GM23338 (cell line): Measurements from ENCODE around the gene FIBP. TPM values are rescaled to one million over a fixed set of nuclear protein-coding genes. Genes with fewer than 3 reads are reported as not detected.
A peak's percentile ranks its signal among the peaks of the same experiment; 100 is the strongest.

Experiments
- ATAC-seq: fragments of 200-7000 bp; cut with Tn5 transposase; 3 replicates; pipeline ENCODE4 v1.9.1; 2020
- DNase-seq: peaks from one replicate; pipeline ENCODE4 v3.0.0-alpha.2; 2015; ENCODE audit warnings: low spot score
- H2AFZ ChIP-seq: fragments of 200-600 bp; sonication (generic); 2 replicates; pipeline ENCODE4 v1.8.0; 2016; ENCODE audit warnings: antibody characterized with exemption, mild to moderate bottlenecking, moderate library complexity
- H3F3A ChIP-seq: fragments of 200-600 bp; sonication (generic); replicated peaks from 2 replicates; pipeline ENCODE4 v1.8.0; 2017; ENCODE audit warnings: antibody characterized with exemption, mixed run types, low read depth
- H3K27ac ChIP-seq: fragments of 200-600 bp; sonication (generic); 2 replicates; pipeline ENCODE4 v1.6.1; 2016; ENCODE audit warnings: low read depth
- H3K27me3 ChIP-seq: fragments of 200-600 bp; sonication (generic); 2 replicates; pipeline ENCODE4 v1.8.0; 2016; ENCODE audit warnings: mild to moderate bottlenecking, mixed run types, moderate library complexity; ENCODE audit not compliant: insufficient read depth
- H3K36me3 ChIP-seq: fragments of 200-600 bp; sonication (generic); 2 replicates; pipeline ENCODE4 v1.8.0; 2016; ENCODE audit warnings: mild to moderate bottlenecking; ENCODE audit not compliant: insufficient read depth
- H3K4me1 ChIP-seq: fragments of 200-600 bp; sonication (generic); 2 replicates; pipeline ENCODE4 v1.8.0; 2016; ENCODE audit warnings: mild to moderate bottlenecking, moderate library complexity; ENCODE audit not compliant: insufficient read depth
- H3K4me2 ChIP-seq: fragments of 200-600 bp; sonication (generic); 2 replicates; pipeline ENCODE4 v1.7.1; 2017; ENCODE audit warnings: mixed run types
- H3K4me3 ChIP-seq: fragments of 200-600 bp; sonication (generic); 2 replicates; pipeline ENCODE4 v1.6.1; 2016; ENCODE audit warnings: mixed run types
- H3K79me2 ChIP-seq: fragments of 200-600 bp; sonication (generic); replicated peaks from 2 replicates; pipeline ENCODE4 v1.8.0; 2017; ENCODE audit warnings: mild to moderate bottlenecking; ENCODE audit not compliant: insufficient read depth
- H3K9me2 ChIP-seq: fragments of 200-600 bp; sonication (generic); 2 replicates; pipeline ENCODE4 v1.8.0; 2017; ENCODE audit not compliant: insufficient read depth
- H4K20me1 ChIP-seq: fragments of 200-600 bp; sonication (generic); replicated peaks from 2 replicates; pipeline ENCODE4 v1.8.0; 2017; ENCODE audit warnings: mild to moderate bottlenecking; ENCODE audit not compliant: insufficient read depth
- H3K27ac Mint-ChIP-seq: 2 replicates; pipeline ENCODE4 v1.8.0; 2020; ENCODE audit warnings: inconsistent platforms, mild to moderate bottlenecking, moderate library complexity, mixed read lengths
- H3K27me3 Mint-ChIP-seq: 3 replicates; pipeline ENCODE4 v1.8.0; 2022; ENCODE audit warnings: low read depth, mild to moderate bottlenecking, moderate library complexity, mixed read lengths, inconsistent platforms; ENCODE audit not compliant: insufficient read depth, poor library complexity
- H3K36me3 Mint-ChIP-seq: 3 replicates; pipeline ENCODE4 v1.8.0; 2021; ENCODE audit warnings: low read depth, mild to moderate bottlenecking, inconsistent platforms, moderate library complexity, mixed read lengths
- H3K4me1 Mint-ChIP-seq: 3 replicates; pipeline ENCODE4 v1.8.0; 2020; ENCODE audit warnings: mild to moderate bottlenecking, inconsistent platforms, mixed read lengths
- H3K4me3 Mint-ChIP-seq: 3 replicates; pipeline ENCODE4 v1.8.0; 2021; ENCODE audit warnings: moderate library complexity, mild to moderate bottlenecking, inconsistent platforms, mixed read lengths
- H3K9me3 Mint-ChIP-seq: 3 replicates; pipeline ENCODE4 v1.8.0; 2020; ENCODE audit warnings: moderate library complexity, mild to moderate bottlenecking, inconsistent platforms, mixed read lengths
- CREB1 ChIP-seq: fragments of 250-450 bp; sonication (Bioruptor Pico); IDR thresholded peaks from 2 replicates; pipeline ENCODE4 v1.5.0; 2020; ENCODE audit warnings: low read depth, mild to moderate bottlenecking, moderate library complexity
- EZH2 ChIP-seq: fragments of 200-600 bp; sonication (generic); IDR thresholded peaks from one replicate; pipeline ENCODE4 v1.8.0; 2017; ENCODE audit warnings: antibody characterized with exemption, mild to moderate bottlenecking, low read depth; ENCODE audit not compliant: unreplicated experiment
- EZH2phosphoT487 ChIP-seq: fragments of 200-600 bp; sonication (generic); IDR thresholded peaks from one replicate; pipeline ENCODE4 v1.8.1; 2018; ENCODE audit warnings: antibody characterized with exemption; ENCODE audit not compliant: unreplicated experiment
- JUNB ChIP-seq: IDR thresholded peaks from one replicate; pipeline ENCODE4 v1.6.1; 2016; ENCODE audit warnings: antibody characterized with exemption; ENCODE audit not compliant: unreplicated experiment
- NANOG ChIP-seq: IDR thresholded peaks from 2 replicates; pipeline ENCODE4 v1.6.1; 2016; ENCODE audit warnings: antibody characterized with exemption, borderline replicate concordance
- POLR2AphosphoS5 ChIP-seq: IDR thresholded peaks from 2 replicates; pipeline ENCODE4 v1.6.1; 2016; ENCODE audit warnings: antibody characterized with exemption, low read depth
- STAT1 ChIP-seq: IDR thresholded peaks from one replicate; pipeline ENCODE4 v1.6.1; 2016; ENCODE audit warnings: antibody characterized with exemption; ENCODE audit not compliant: unreplicated experiment
- ZNF114 ChIP-seq: fragments of 250-450 bp; sonication (Bioruptor Pico); IDR thresholded peaks from 2 replicates; pipeline ENCODE4 v1.5.0; 2020; ENCODE audit warnings: mild to moderate bottlenecking, moderate library complexity
- ZNF331 ChIP-seq: fragments of 250-450 bp; sonication (Bioruptor Pico); IDR thresholded peaks from 2 replicates; pipeline ENCODE4 v1.5.0; 2020; ENCODE audit warnings: low read depth, mild to moderate bottlenecking, moderate library complexity
- polyA plus RNA-seq: library from polyadenylated mRNA; unstranded; fragments of >200 nt; fragmentation: Nextera tagmentation; extraction: Ambion mirVana; gene quantifications from 2 replicates; pipeline ENCODE4 v1.2.1, GENCODE V29; 2016
- total RNA-seq: library from RNA; depleted of rRNA; stranded (reverse); fragments of >200 nt; shearing (Covaris generic); gene quantifications from 2 replicates; pipeline ENCODE4 v1.2.3, GENCODE V29; 2014
- TF ChIP-seq, protein P1 (sequence below): fragments of 250-450 bp; sonication (Bioruptor Pico); IDR thresholded peaks from 2 replicates; pipeline ENCODE4 v1.5.0; 2020; ENCODE audit warnings: mild to moderate bottlenecking, moderate library complexity
- TF ChIP-seq, protein P2 (sequence below): IDR thresholded peaks from one replicate; pipeline ENCODE4 v1.6.1; 2018; ENCODE audit warnings: antibody characterized with exemption; ENCODE audit not compliant: unreplicated experiment
- TF ChIP-seq, protein P3 (sequence below), 2 experiments: fragments of 200-600 bp in 1 of 2; sonication (generic) in 1 of 2; conservative IDR thresholded peaks; 2 replicates each; pipeline versions ENCODE4 v1.5.1 to v1.6.1; 2016 to 2017; ENCODE audit warnings: antibody characterized with exemption in 2 of 2, low read depth in 2 of 2, mild to moderate bottlenecking in 2 of 2, moderate library complexity in 1 of 2
- TF ChIP-seq, protein P4 (sequence below): IDR thresholded peaks from 2 replicates; pipeline ENCODE4 v1.6.1; 2016; ENCODE audit warnings: antibody characterized with exemption

FIBP gene
- total and polyA plus RNA-seq, 2 experiments from 2014 or later = 79.0 to 102 TPM

DNA sequence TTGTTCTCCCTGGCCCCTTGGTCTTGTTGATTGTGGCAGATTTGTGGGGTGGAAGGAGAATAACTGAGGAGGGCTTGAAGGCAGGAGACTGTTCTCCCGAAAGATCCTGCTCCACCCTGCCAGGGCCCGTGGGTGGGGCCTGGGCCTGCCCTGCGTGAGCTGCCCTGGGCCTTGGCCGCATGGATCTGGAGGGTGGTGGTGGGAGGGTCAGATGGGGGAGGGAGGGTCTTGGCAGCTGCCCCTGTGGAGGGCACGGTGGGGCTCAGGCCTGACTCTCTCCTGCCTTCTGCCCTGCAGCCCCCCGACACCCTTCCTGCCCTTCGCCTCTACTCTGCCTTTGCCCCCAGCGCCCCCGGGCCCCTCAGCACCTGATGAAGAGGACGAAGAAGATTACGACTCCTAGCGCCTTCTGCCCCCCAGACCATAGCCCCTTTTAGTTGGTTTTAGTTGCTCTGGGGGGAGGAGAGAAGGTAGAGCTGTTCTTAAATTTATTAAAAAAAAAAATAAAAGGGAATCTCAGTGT, 32.8 kb upstream of the FIBP start:
- TF ChIP-seq, protein P1, sequence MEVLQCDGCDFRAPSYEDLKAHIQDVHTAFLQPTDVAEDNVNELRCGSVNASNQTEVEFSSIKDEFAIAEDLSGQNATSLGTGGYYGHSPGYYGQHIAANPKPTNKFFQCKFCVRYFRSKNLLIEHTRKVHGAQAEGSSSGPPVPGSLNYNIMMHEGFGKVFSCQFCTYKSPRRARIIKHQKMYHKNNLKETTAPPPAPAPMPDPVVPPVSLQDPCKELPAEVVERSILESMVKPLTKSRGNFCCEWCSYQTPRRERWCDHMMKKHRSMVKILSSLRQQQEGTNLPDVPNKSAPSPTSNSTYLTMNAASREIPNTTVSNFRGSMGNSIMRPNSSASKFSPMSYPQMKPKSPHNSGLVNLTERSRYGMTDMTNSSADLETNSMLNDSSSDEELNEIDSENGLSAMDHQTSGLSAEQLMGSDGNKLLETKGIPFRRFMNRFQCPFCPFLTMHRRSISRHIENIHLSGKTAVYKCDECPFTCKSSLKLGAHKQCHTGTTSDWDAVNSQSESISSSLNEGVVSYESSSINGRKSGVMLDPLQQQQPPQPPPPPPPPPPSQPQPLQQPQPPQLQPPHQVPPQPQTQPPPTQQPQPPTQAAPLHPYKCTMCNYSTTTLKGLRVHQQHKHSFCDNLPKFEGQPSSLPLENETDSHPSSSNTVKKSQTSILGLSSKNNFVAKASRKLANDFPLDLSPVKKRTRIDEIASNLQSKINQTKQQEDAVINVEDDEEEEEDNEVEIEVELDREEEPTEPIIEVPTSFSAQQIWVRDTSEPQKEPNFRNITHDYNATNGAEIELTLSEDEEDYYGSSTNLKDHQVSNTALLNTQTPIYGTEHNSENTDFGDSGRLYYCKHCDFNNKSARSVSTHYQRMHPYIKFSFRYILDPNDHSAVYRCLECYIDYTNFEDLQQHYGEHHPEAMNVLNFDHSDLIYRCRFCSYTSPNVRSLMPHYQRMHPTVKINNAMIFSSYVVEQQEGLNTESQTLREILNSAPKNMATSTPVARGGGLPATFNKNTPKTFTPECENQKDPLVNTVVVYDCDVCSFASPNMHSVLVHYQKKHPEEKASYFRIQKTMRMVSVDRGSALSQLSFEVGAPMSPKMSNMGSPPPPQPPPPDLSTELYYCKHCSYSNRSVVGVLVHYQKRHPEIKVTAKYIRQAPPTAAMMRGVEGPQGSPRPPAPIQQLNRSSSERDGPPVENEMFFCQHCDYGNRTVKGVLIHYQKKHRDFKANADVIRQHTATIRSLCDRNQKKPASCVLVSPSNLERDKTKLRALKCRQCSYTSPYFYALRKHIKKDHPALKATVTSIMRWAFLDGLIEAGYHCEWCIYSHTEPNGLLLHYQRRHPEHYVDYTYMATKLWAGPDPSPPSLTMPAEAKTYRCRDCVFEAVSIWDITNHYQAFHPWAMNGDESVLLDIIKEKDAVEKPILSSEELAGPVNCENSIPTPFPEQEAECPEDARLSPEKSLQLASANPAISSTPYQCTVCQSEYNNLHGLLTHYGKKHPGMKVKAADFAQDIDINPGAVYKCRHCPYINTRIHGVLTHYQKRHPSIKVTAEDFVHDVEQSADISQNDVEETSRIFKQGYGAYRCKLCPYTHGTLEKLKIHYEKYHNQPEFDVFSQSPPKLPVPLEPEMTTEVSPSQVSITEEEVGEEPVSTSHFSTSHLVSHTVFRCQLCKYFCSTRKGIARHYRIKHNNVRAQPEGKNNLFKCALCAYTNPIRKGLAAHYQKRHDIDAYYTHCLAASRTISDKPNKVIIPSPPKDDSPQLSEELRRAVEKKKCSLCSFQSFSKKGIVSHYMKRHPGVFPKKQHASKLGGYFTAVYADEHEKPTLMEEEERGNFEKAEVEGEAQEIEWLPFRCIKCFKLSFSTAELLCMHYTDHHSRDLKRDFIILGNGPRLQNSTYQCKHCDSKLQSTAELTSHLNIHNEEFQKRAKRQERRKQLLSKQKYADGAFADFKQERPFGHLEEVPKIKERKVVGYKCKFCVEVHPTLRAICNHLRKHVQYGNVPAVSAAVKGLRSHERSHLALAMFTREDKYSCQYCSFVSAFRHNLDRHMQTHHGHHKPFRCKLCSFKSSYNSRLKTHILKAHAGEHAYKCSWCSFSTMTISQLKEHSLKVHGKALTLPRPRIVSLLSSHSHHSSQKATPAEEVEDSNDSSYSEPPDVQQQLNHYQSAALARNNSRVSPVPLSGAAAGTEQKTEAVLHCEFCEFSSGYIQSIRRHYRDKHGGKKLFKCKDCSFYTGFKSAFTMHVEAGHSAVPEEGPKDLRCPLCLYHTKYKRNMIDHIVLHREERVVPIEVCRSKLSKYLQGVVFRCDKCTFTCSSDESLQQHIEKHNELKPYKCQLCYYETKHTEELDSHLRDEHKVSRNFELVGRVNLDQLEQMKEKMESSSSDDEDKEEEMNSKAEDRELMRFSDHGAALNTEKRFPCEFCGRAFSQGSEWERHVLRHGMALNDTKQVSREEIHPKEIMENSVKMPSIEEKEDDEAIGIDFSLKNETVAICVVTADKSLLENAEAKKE (CRISPR knock-in tag) = no peak
- TF ChIP-seq CREB1 (CRISPR knock-in tag) (no peak), JUNB (no peak), EZH2 (no peak), STAT1 (no peak), ZNF331 (CRISPR knock-in tag) (no peak), POLR2AphosphoS5 (no peak), ZNF114 (CRISPR knock-in tag) (no peak), EZH2phosphoT487 (no peak), NANOG (no peak)
- TF ChIP-seq, protein P2, sequence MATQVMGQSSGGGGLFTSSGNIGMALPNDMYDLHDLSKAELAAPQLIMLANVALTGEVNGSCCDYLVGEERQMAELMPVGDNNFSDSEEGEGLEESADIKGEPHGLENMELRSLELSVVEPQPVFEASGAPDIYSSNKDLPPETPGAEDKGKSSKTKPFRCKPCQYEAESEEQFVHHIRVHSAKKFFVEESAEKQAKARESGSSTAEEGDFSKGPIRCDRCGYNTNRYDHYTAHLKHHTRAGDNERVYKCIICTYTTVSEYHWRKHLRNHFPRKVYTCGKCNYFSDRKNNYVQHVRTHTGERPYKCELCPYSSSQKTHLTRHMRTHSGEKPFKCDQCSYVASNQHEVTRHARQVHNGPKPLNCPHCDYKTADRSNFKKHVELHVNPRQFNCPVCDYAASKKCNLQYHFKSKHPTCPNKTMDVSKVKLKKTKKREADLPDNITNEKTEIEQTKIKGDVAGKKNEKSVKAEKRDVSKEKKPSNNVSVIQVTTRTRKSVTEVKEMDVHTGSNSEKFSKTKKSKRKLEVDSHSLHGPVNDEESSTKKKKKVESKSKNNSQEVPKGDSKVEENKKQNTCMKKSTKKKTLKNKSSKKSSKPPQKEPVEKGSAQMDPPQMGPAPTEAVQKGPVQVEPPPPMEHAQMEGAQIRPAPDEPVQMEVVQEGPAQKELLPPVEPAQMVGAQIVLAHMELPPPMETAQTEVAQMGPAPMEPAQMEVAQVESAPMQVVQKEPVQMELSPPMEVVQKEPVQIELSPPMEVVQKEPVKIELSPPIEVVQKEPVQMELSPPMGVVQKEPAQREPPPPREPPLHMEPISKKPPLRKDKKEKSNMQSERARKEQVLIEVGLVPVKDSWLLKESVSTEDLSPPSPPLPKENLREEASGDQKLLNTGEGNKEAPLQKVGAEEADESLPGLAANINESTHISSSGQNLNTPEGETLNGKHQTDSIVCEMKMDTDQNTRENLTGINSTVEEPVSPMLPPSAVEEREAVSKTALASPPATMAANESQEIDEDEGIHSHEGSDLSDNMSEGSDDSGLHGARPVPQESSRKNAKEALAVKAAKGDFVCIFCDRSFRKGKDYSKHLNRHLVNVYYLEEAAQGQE = no peak
- TF ChIP-seq, protein P3, sequence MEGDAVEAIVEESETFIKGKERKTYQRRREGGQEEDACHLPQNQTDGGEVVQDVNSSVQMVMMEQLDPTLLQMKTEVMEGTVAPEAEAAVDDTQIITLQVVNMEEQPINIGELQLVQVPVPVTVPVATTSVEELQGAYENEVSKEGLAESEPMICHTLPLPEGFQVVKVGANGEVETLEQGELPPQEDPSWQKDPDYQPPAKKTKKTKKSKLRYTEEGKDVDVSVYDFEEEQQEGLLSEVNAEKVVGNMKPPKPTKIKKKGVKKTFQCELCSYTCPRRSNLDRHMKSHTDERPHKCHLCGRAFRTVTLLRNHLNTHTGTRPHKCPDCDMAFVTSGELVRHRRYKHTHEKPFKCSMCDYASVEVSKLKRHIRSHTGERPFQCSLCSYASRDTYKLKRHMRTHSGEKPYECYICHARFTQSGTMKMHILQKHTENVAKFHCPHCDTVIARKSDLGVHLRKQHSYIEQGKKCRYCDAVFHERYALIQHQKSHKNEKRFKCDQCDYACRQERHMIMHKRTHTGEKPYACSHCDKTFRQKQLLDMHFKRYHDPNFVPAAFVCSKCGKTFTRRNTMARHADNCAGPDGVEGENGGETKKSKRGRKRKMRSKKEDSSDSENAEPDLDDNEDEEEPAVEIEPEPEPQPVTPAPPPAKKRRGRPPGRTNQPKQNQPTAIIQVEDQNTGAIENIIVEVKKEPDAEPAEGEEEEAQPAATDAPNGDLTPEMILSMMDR (conservative IDR thresholded peaks at IDR 0.05; ENCODE audit: low read depth in 2 of 2) = no peak
- TF ChIP-seq, protein P4, sequence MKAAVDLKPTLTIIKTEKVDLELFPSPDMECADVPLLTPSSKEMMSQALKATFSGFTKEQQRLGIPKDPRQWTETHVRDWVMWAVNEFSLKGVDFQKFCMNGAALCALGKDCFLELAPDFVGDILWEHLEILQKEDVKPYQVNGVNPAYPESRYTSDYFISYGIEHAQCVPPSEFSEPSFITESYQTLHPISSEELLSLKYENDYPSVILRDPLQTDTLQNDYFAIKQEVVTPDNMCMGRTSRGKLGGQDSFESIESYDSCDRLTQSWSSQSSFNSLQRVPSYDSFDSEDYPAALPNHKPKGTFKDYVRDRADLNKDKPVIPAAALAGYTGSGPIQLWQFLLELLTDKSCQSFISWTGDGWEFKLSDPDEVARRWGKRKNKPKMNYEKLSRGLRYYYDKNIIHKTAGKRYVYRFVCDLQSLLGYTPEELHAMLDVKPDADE = no peak
- no peak for ATAC-seq
- no peaks in the 10 kb centered on the region for H3K27me3 ChIP-seq
- no peaks in the 10 kb centered on the region; the same call in 2 of the 3 replicates for H3K4me1 Mint-ChIP-seq
- no peak overlapping the region for H3K27ac ChIP-seq
- peak overlapping the region; percentile 87; the same call in 2 of the 3 replicates for H3K4me3 Mint-ChIP-seq
- H4K20me1 ChIP-seq = no peaks in the 10 kb centered on the region
- peaks cover 15% of the 10 kb centered on the region for H3K27me3 Mint-ChIP-seq
- 0 out of 2 replicates have a peak, but pooled peaks cover 4% of the 10 kb centered on the region for H3F3A ChIP-seq
- no peak overlapping the region for H3K27ac Mint-ChIP-seq
- H3K79me2 ChIP-seq = peaks cover 7% of the 10 kb centered on the region
- no peaks in the 10 kb centered on the region; the same call in 1 of the 2 replicates for H3K36me3 ChIP-seq
- peaks cover 5% of the 10 kb centered on the region; the same call in 1 of the 2 replicates for H3K4me1 ChIP-seq
- no peak overlapping the region for H3K4me2 ChIP-seq
- H3K9me3 Mint-ChIP-seq = no peaks in the 10 kb centered on the region
- no peak for DNase-seq
- H2AFZ ChIP-seq = no peak overlapping the region
- no peaks in the 10 kb centered on the region for H3K9me2 ChIP-seq
- no peak overlapping the region for H3K4me3 ChIP-seq
- H3K36me3 Mint-ChIP-seq = peaks cover 21% of the 10 kb centered on the region
